Kidney capillary endothelial cell (primary cell): Measurements from ENCODE around the gene MS4A14.
"Not testable (repeated sequence)": the region's sequence is repeated elsewhere in the genome, so short reads cannot be mapped to it uniquely, and the experiment has no call there.

ENCODE experiments used
- DNase-seq: peaks from one replicate; pipeline ENCODE4 v3.0.0-alpha.2; 2018; ENCODE audit warnings: low spot score

MS4A14 gene

DNA sequence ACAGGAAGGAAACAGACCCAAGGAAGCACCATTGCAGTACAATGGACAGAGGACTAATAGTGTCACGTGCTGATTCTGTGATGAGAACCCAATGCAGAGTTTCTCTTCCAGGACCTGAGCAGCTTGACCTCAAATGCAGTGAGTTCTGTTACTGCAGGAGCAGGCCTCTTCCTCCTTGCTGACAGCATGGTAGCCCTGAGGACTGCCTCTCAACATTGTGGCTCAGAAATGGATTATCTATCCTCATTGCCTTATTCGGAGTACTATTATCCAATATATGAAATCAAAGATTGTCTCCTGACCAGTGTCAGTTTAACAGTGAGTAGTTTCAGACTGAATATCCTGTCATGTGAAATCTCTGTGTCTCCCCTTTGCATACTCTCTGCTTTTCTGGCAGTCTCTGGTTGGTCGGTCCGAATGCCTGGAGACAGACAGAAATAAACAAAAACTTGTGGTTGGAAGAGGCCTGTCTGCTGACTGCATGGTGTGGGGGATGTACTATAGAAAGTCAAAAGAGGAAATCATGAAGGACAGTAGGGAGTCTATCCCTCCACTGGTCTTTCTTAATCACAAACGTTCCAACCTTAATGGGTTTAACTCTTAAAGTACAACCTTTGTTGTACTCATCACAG is 6.9 kb upstream of the MS4A14 start:
- no peak for DNase-seq

DNA sequence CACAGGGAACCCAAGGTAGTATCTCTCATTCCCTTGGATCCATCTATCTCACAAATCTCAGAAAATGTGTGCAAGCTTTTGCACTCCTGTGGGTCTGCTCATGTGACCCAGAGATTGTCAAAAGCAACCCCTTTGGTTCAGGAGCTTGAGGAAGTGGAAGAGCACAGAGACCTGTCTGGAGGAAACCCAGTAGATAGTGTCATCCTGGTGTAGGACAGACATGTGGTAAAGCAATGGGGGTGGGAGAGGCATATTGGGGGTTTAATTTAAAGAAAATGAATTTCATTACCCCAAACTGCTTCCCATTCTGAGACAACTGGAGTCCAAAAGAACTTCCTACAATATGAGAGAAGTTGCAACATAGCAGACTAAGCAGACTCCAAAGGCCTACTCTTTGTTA is 5.8 kb upstream of the MS4A14 start:
- no peak for DNase-seq

DNA sequence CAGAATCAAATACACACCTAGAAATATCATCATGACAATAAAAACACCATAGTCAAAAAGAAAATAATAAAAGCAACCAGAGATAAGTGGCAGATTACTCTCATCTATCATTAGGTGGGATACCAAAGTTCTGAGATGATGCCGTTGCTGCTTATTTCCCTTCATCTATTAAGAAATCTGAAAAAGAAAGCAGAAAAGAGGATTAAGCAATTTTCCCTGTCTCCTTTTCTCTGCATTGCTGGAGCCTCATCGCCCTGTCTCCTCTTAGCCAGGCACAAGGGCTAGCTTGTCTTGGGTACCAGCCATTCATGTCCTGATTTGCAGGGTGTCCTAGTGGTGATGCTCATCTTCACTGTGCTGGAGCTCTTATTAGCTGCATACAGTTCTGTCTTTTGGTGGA is 3.9 kb upstream of the MS4A14 start:
- DNase-seq, result no peak

DNA sequence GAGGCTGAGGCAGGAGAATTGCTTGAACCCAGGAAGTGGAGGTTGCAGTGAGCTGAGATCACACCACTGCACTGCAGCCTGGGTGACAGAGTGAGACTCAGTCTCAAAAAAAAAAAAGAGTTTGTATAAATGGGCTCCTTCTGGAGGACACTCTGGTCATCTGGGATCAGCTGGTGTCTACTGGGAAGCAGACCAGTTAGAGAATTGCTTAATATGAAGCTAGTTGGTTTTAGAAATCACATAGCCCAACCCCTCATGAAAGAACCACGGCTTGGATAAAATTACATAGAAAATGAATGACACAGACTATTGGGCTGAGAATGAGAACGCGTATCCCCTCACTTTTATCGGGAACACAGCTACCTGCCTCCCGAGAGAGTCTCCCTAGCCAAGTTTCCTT is 3.2 kb upstream of the MS4A14 start:
- DNase-seq, result no peak

DNA sequence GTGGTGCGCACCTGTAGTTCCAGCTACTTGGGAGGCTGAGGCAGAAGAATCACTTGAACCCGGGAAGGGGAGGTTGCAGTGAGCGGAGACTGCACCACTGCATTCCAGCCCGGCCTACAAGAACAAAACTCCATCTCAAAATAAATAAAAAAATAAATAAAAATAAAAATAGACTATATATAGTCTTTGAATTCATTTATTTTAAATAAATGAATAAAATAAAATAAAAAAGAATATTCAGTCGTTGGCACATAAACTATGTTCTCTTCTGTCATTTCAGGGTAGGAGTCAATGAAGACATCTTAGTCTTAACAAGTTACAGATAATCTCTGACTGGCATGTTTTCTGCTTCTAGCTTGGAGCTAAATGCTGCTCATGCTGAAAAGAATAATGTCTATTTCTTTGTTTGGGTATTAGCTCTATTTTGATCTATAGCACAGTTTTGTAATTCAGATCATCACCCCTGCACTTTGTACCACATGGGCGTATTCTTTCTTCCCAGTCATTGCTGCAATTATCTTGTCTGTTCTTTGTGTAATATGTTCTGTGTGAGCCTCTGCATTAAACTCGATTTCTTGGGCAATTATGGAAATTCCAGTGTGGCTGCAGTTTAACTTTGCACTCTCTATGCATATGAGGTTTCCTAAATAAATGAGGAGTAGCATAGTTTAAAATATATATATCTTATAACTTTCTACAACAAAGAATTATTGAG is 1.4 kb upstream of the MS4A14 start:
- no peak for DNase-seq

DNA sequence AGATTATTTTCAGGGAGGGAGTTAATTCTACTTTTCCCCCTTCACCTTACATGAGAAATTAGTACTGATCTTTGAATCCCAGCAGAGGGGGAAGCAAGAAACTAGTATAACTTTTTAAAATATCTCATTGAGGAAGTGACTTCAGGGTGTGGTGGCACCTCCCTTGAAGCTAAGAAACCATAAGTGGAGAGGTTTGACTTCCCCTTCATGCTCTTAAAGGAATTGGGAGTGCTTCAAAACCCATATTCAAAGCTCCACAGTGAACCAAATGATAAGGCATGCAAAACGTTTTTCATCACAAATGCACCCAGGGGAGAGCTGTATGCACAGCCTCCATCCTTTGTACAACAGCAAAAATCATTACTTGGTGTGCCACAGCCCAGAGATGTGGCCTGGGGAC is 540 bp downstream of the MS4A14 start:
- DNase-seq, result no peak

DNA sequence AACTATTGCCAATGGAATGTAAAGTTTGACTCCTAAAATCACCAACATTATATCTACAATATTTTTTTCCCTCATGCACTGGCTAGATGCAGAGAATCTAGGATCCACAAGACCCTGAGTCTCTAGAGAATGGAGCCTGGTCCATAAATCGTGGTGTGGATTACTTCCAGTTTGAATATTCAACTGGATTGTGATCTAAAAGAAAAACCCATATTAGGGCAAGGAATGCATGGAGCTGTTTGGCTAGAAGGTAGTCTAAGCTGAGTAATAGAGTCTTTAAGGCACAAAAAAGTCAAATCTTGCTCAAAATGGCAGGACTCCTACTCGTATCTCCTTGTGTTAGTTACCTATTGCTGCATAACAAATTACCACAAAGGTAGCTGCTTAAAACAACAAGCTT is 23.8 kb downstream of the MS4A14 start:
- no peak for DNase-seq

DNA sequence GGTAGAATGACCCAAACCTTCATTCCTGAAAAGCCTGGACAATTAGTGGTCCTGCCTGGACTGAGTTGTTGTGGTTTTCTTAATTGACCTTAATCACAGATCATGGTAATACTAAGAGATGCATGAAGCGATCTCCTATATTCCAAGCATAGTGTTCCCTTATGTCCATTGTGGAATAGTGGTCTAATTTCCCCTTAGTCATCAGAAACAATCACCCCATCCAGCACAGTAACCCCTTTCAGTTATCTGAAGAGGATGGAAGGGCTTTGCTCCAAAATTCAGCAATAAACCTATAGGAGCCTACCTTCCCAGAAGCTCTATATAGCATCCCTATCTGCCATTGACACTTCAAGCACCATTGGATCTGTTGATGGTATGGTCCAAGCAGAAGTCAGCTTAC is 26.4 kb downstream of the MS4A14 start:
- DNase-seq, result no peak

DNA sequence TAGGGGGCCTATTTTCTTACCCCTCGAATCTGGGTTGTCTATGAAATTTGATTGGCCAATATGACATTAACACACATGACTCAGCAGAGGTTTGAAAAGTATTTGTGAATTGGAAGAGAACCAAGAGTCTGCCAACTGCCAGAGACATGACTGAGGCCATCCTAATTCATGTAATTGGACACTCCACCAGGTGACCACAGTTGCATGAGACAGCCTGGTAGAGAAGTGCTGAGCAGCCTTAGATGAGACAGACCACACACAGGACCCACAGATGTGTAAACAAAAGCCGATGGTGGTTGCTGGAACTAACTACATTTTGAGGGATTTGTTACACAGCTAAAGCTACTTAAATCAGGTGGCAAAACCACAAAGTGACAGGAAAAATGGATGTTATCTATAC is 32.3 kb downstream of the MS4A14 start:
- DNase-seq, result no peak

DNA sequence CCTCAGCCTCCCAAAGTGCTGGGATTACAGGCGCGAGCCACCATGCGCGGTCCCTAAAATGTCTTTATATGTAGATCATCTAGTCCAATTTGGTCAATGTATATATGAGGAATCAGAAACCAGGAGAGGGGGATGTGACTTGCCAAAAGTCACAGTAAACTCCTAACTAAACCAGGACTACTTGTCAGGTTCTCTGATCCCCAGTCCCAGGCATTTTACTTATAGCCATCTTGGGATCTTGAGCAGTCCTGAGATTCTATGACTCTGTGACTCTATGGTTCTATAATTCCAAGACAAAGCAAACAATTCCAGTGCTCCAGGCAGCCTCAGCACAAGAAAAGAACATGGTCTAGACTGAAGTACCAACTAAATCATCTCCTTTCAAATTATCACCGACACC is 33.0 kb downstream of the MS4A14 start, which contains the start of gene MS4A5:
TSS of gene MS4A5 (plus strand) at position 301 of the 400 bp plus-strand sequence. CDS start 103 bp downstream, outside the sequence.
- DNase-seq, result no peak

DNA sequence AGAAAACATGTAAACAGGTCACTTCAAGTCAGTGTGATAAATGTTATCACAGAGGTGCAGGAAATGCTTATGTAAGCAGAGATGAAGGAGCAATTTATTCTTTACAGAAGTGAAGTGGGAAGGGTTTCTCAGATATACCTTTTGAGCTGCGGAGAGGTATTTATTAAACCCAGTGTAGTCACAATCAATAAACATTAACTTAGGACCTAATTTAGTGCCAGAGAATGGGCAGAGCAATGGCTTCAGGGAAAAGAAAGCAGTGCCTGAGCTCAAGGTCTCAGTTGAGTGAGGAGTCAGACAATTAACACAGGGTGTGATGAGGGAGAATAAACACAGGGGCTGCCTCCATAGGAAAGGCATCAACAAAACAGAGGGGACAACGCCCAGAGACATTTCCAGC is 35.0 kb downstream of the MS4A14 start:
- no peak for DNase-seq

DNA sequence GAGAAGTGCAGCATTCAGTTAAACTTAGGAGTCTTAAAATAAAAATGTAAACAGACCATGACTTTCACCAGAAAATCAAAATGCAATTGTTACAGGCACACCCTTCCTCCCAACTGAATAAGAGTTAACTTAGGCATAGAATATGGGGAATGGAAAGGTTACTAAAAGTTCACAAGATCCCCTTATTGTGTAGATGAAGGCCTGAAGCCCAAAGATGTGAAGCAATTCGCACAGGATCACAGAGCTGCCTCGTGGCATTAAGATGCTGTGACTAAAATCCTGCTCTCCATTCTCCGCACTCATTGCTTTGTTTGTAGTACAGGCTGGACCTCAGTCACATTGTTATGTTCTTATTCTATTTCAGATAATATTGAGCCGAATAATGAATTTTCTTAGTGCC is 37.1 kb downstream of the MS4A14 start:
- DNase-seq, result no peak

DNA sequence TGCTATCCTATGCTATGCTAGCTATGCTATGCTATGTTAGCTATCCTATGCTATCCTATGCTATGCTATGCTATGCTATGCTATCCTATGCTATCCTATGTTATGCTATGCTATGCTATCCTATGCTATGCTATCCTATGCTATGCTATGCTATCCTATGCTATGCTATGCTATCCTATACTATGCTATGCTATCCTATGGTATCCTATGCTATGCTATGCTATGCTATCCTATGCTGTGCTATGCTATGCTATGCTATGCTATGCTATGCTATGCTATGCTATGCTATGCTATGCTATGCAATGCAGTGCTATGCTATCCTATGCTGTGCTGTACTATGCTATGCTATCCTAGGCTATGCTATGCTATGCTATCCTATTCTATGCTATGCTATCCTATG is 50.8 kb downstream of the MS4A14 start:
- no peak for DNase-seq

DNA sequence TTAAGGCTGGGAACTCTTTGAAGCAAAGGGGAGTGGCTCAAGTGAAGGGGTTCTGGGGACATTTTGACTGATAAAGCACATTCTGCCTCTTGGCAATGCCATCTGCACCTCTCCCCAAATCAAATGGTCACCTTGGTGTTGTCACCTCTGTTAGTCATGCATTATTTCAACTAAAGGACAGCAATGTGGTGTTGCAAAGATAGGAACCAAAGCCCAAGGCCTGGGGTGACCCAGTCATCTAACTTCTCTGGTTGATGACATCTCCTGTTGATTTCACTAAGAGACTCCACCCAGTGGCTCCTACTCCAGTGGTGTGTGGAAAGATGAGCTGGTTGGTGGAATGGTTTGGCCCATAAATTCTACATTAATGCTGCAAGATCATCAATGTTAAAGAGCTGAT is 51.6 kb downstream of the MS4A14 start:
- no peak for DNase-seq

DNA sequence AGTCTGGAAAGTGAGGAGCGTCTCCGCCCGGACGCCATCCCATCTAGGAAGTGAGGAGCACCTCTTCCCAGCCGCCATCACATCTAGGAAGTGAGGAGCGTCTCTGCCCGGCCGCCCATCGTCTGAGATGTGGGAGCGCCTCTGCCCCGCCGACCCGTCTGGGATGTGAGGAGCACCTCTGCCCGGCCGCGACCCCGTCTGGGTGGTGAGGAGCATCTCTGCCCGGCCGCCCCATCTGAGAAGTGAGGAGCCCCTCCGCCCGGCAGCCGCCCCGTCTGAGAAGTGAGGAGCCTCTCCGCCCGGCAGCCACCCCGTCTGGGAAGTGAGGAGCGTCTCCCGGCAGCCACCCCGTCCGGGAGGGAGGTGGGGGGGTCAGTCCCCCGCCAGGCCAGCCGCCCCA is 54.9 kb downstream of the MS4A14 start:
- DNase-seq, result not testable (repeated sequence)

DNA sequence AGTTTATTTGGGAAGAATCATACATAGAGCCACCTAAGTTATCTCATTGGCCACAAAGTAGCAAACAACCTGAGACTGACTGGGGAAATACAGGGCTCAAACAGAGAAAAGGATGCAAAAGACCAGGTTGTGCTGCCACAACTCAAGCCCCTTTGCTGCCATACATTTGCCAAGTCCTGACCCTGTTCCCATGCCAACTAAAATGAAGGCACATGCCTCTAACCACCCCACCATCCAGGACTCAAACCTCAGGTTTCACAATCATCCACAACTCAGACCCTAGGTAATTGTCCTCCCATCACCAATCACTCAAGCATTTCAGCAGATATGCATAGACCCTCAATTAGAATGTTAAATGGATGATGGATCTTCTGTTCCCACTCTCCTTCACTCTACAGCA is 58.0 kb downstream of the MS4A14 start:
- DNase-seq, result no peak

DNA sequence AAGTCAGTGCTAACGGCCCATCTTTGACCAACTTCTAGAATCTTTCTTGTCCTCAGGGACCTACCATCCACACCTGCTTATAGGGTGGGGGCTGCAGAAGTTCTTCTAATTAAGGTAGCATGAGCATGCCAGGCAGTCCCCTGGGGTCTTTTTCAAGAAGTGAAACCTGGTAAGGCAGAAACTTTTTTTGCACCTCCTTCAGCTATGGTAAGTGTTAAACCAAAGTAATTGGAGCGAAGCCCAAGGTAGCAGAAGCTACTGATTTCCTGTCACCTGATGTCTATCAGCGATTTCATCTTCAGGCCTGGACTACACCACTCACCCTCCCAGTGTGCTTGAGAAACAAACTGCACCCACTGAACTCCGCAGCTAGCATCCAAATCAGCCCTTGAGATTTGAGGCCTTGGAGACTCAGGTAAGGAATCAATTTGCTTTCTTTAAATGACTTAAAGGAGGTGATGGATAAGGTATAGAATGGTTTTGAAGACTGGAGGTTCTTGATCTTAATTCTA is 59.3 kb downstream of the MS4A14 start, which contains the start of gene MS4A1:
TSS of gene MS4A1 (plus strand) at position 317 of the 512 bp plus-strand sequence. CDS start 6,528 bp downstream, outside the sequence.
- DNase-seq, result no peak

DNA sequence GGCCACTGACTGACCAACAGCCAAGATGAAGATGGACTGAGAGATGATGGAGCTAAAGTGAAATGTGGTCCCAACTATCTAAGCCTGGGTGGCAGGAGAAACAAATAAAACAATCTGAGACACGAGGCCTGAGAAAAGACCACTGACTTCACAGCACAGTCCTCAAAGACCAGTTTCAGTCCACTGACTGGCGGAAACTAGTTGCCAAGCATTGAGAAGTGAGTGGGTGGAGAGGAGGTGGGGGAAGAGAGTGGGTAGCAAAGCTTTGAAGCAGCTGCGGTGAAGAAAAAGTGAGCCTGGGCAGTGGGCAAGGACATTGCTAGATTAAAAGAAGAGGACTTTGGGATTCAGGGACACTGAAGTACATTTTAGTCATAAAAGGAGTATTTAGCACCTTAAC is 61.3 kb downstream of the MS4A14 start:
- DNase-seq, result no peak

DNA sequence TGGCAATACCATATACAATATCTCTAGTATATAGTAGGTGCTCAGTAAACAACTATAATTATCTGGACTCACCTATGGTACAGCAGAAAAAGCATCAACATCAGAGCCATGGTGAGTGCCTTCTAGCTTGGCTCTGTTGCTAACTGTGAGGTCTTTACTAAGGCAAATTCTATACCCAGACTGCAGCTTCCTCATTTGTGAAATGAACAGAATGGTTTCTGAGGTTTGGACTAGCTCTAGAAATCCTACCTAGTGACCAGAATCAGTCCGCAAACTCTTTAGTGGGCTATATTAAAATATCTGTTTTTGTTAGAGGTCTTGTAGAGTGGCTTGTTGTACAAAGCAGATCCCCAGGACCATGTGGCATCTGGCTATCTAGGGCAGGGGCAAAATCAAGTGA is 63.1 kb downstream of the MS4A14 start:
- no peak for DNase-seq
